WI38 (cell line): ENCODE data around the gene ARL4A.
"Not testable (repeated sequence)": the region's sequence is repeated elsewhere in the genome, so short reads cannot be mapped to it uniquely, and the experiment has no call there.

Experiments used
- H3K4me3 ChIP-seq: 2 replicates; pipeline ENCODE4 v1.5.1; 2011; ENCODE audit warnings: low read depth, mild to moderate bottlenecking, control low read depth, low read length
- CTCF ChIP-seq: IDR thresholded peaks from 2 replicates; pipeline ENCODE4 v1.5.1; 2012; ENCODE audit warnings: low read depth, mild to moderate bottlenecking, control low read depth, low read length

Gene ARL4A

DNA sequence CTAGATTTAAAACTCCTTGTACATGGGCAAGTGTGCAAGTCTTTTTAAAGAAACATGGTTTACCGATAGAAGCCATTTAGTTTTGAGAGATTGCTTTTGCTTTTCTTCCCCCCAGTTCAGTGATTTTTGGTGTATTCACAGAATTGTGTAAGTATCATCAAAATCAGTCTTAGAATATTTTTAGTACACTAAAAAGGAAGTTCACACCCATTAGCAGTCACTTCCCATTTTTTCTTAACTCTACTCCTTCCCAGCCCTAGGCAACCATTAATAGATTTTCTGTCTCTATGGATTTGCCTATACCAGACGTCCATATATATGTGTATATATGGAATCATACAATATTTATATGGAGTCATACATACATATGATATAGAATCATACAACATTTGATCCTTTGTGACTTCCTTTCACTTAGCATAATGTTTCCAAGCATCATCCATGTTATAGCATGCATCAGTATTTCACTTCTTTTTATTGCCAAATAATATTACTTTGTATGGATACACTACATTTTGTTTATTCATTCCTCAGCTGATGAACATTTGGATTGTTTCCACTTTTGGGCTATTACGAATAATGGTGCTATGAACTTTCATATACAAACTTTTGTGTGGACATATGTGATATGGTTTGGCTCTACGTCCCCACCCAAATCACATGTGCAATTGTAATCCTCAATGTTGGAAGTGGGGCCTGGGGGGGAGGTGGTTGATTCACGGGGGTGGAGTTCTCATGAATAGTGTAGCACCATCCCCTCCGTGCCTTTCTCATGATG, 16.5 kb upstream of the ARL4A start:
- no peak for TF ChIP-seq CTCF
- H3K4me3 ChIP-seq: no peak overlapping the region

- H3K4me3 ChIP-seq: not testable (repeated sequence)
Observed at GRCh38 chr7:12673436-12673835, 14.0 kb upstream of the ARL4A start.

DNA sequence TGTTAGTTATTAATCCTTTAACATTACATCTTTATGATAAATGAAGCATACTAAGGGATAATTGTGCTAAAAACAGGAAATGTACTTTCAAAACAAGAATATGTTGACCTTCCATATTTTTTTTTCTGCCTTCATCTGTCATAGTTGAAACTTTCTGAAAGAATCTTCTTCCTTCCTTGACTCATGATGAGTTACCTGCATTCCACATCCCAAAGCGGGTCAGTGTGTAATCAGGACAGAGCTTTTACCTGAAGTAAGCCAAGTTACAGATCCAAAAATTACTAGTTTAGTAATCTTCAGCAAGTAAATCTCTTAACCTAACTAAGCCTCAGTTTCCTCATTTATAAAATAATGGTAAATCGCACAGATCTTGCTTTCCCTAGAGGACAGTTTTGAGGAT, 13.4 kb upstream of the ARL4A start:
- no peak for TF ChIP-seq CTCF
- no peak overlapping the region for H3K4me3 ChIP-seq

- no peak for TF ChIP-seq CTCF
Observed at GRCh38 chr7:12674861-12675260, 12.6 kb upstream of the ARL4A start.

DNA sequence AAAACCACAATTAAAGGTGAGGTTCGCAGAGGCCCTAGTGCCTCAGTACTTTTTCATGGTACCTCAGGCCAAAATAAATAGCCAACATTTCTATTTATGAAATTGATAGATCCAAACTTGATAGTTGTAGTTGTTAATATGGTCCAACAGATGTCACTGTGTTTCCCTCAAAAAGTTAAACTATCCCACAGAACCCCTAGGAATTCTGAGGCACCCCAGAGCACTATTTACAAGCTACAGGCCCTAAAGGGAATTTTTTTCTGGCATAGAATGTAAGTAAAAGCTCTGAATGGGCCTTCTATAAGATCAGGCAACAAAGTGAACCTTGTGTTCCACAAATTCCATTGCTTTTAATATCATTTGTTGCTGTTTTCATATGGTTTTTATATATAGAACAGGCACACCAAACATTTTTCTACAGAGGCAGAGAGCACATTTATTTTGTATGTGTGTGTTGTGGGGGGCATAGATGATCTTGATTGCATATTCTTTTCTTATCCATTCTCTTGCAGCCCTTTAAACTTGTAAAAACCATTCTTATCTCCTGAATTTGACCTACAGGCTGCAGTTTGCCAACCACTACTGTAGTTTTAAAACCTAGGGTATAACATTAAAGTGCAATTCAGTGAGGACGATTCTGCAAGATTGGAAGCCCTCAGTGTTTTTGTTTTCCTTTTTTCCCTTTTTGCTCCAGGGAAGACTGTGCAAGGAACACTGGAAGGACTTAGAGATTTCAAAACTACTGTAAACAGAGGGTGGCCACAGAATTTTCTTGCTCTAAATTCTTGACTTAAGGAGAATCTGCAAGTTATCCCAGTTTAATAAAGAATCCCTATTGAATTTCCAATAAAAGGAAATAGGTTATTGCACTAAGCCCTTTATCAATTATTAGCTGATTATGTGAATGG, 3.5 kb upstream of the ARL4A start:
- H3K4me3 ChIP-seq: no peak overlapping the region
- no peak for TF ChIP-seq CTCF

More at GRCh38 chr7:12674861-12675260, 12.6 kb upstream of the ARL4A start:
- no peak overlapping the region for H3K4me3 ChIP-seq

- no peak overlapping the region for H3K4me3 ChIP-seq
- no peak for TF ChIP-seq CTCF
Observed at GRCh38 chr7:12684733-12685132, 2.7 kb upstream of the ARL4A start.

GRCh38 chr7:12685550-12685949, 1.9 kb upstream of the ARL4A start:
- peak; percentile 64 for TF ChIP-seq CTCF
- H3K4me3 ChIP-seq: peak overlapping the region; percentile 93
